ENCODE data around the gene PNPLA5. TPM values are rescaled to one million over a fixed set of nuclear protein-coding genes. Genes with fewer than 3 reads are reported as not detected.

PNPLA5 gene
- total and polyA plus RNA-seq, 2 of the 8 experiments (the other 6 are each of a cell fraction or from before 2014, with no cell fraction given), result 3.9 to 6.8 TPM

- no peak for DNase-seq (ENCODE audit: low read depth in 1 of 2, low spot score in 2 of 2)
Measured at GRCh38 chr22:43885319-43885671, 6.5 kb downstream of the PNPLA5 start.

More at GRCh38 chr22:43885319-43885671, 6.5 kb downstream of the PNPLA5 start:
- H3K36me3 ChIP-seq (ENCODE audit: control insufficient read depth in 2 of 4, insufficient read depth in 4 of 4, low read length in 3 of 4), result 0 out of 8 replicates have a peak, but pooled peaks cover 0 to 2% (median 0%) of the 10 kb centered on the region in 4 experiments
- no peak overlapping the region for H2BK20ac ChIP-seq (ENCODE audit: low read length)
- no peak overlapping the region for H2BK5ac ChIP-seq (ENCODE audit: low read depth, low read length)
- no peaks in the 10 kb centered on the region for H3K23me2 ChIP-seq (ENCODE audit: low read depth, low read length)
- no peak overlapping the region for H2AK5ac ChIP-seq (ENCODE audit: low read depth, low read length)
- H3K4ac ChIP-seq (replicated peaks; ENCODE audit: insufficient read length, low read depth, low read length), result no peak overlapping the region
- H2BK120ac ChIP-seq (replicated peaks; ENCODE audit: low read depth, low read length), result no peak overlapping the region
- H4K8ac ChIP-seq (ENCODE audit: extremely low read depth, insufficient read depth, low read length), result no peak overlapping the region
- H2BK12ac ChIP-seq (ENCODE audit: low read depth, low read length), result no peak overlapping the region
- TF ChIP-seq SP1 (IDR thresholded peaks at IDR 0.05; ENCODE audit: low read depth, low read length) (no peak), CHD2 (IDR thresholded peaks at IDR 0.05; ENCODE audit: low read length) (no peak), POLR2AphosphoS5 (IDR thresholded peaks at IDR 0.05; ENCODE audit: low read depth, low read length) (no peak), CHD1 (IDR thresholded peaks at IDR 0.05; ENCODE audit: low read depth, low read length) (no peak), SIRT6 (IDR thresholded peaks at IDR 0.05; ENCODE audit: low read length) (no peak), POLR2A (IDR thresholded peaks at IDR 0.05; ENCODE audit: control extremely low read depth in 1 of 2, low read depth in 2 of 2, low read length in 2 of 2) (no peak), RBBP5 (IDR thresholded peaks at IDR 0.05; ENCODE audit: borderline replicate concordance, low read depth, low read length) (no peak), SIX5 (IDR thresholded peaks at IDR 0.05; ENCODE audit: low read depth, low read length) (no peak), GTF2F1 (IDR thresholded peaks at IDR 0.05; ENCODE audit: borderline replicate concordance, low read depth, low read length) (no peak), SIN3A (conservative IDR thresholded peaks at IDR 0.05 in 1 of 2, IDR thresholded peaks at IDR 0.05 in 1 of 2; ENCODE audit: low read depth in 1 of 2, low read length in 2 of 2) (no peak), JUN (IDR thresholded peaks at IDR 0.05; ENCODE audit: low read depth, low read length) (no peak), EP300 (IDR thresholded peaks at IDR 0.05; ENCODE audit: borderline replicate concordance in 1 of 2, low read depth in 2 of 2, low read length in 2 of 2) (no peak), JUND (IDR thresholded peaks at IDR 0.05; ENCODE audit: low read length) (no peak)
- TF ChIP-seq, protein P1, sequence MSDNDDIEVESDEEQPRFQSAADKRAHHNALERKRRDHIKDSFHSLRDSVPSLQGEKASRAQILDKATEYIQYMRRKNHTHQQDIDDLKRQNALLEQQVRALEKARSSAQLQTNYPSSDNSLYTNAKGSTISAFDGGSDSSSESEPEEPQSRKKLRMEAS (IDR thresholded peaks at IDR 0.05), result no peak
- no peak overlapping the region for H3K4me3 ChIP-seq (ENCODE audit: extremely low read depth in 1 of 4, insufficient read depth in 2 of 4, low read depth in 3 of 4, low read length in 4 of 4)
- peaks cover 0 to 3% (median 1%) of the 10 kb centered on the region in 4 experiments; a peak in 1 of 7 replicates for H3K4me1 ChIP-seq (replicated peaks in 1 of 4; ENCODE audit: control insufficient read depth in 3 of 4, insufficient read depth in 4 of 4, low read length in 3 of 4)
- H4K91ac ChIP-seq (replicated peaks; ENCODE audit: insufficient read length, low read length), result no peak overlapping the region
- no peak for FAIRE-seq
- H3K56ac ChIP-seq (replicated peaks; ENCODE audit: insufficient read length, low read depth, low read length), result no peak overlapping the region
- peaks cover 0 to under 1% (median 0%) of the 10 kb centered on the region in 4 experiments; a peak in 3 of 7 replicates for H3K27me3 ChIP-seq (replicated peaks in 1 of 4; ENCODE audit: control insufficient read depth in 3 of 4, extremely low read depth in 1 of 4, insufficient read depth in 3 of 4, low read length in 3 of 4)
- ChIA-PET POLR2A (ENCODE audit: partially characterized antibody) (interaction anchor here (1.4 kb wide), 1 partner anchor 10 kb away, joined by 3 read pairs; no protein-coding TSS in a partner anchor), CTCF (ENCODE audit: partially characterized antibody) (interaction anchor here (0.6 to 7.5 kb wide), 34 partner anchors 9 to 1241 kb away, joined by 3 to 226 read pairs (median 4); partner anchors contain the start of genes PNPLA3 and PNPLA5)
- H3K23ac ChIP-seq (ENCODE audit: insufficient read length), result no peak overlapping the region
- H3K9me3 ChIP-seq (ENCODE audit: insufficient read depth in 2 of 2, low read depth in 1 of 2, low read length in 1 of 2), result no peaks in the 10 kb centered on the region
- 88% methylated on average over 4 of the region's 7 CpGs; no CpG with 5 or more reads in 1 of the 2 experiments for WGBS, 2 experiments (ENCODE audit: extremely low coverage in 1 of 2, insufficient coverage in 1 of 2, insufficient read length in 1 of 2, insufficient replicate concordance in 2 of 2, low coverage in 1 of 2, low lambda C conversion rate in 2 of 2, missing lambda C conversion rate in 1 of 2)
- H2BK15ac ChIP-seq (ENCODE audit: low read length), result no peak overlapping the region
- no peak overlapping the region for H4K5ac ChIP-seq (ENCODE audit: insufficient read length, low read depth, low read length)
- no peak overlapping the region for H2AFZ ChIP-seq (ENCODE audit: low read length)
- H3K14ac ChIP-seq (ENCODE audit: insufficient read length), result no peak overlapping the region
- no peak overlapping the region for H3K18ac ChIP-seq (ENCODE audit: extremely low read depth, low read length)
- H3K79me1 ChIP-seq (ENCODE audit: low read depth, low read length), result no peaks in the 10 kb centered on the region
- peaks cover 0 to 11% of the 10 kb centered on the region in 2 experiments for H4K20me1 ChIP-seq (replicated peaks in 1 of 2; ENCODE audit: control insufficient read depth in 1 of 2, insufficient read depth in 2 of 2, low read length in 2 of 2)
- H3K4me2 ChIP-seq (ENCODE audit: insufficient read depth in 1 of 2, low read depth in 2 of 2, low read length in 2 of 2), result no peak overlapping the region
- H3K27ac ChIP-seq (ENCODE audit: low read depth, low read length), result no peak overlapping the region
- no peaks in the 10 kb centered on the region for H3K79me2 ChIP-seq (ENCODE audit: control insufficient read depth in 1 of 2, insufficient read depth in 2 of 2, low read length in 2 of 2)
- H3K9ac ChIP-seq (replicated peaks in 1 of 4; ENCODE audit: extremely low read depth in 1 of 4, low read depth in 3 of 4, low read length in 3 of 4), result no peak overlapping the region
